HG03378 (cell line): ENCODE measurements around the gene PRKG1.

Experiments
- ATAC-seq: cut with Tn5 transposase; IDR thresholded peaks from one replicate; pipeline ENCODE4 v1.9.1; 2021; ENCODE audit warnings: mild to moderate bottlenecking, moderate library complexity; ENCODE audit not compliant: unreplicated experiment

PRKG1 gene

GRCh38 chr10:51074238-51075028 lies at the start of gene PRKG1:
PRKG1 (plus strand) TSS chr10:51074487.
- ATAC-seq: no peak

- ATAC-seq: no peak
Observed at GRCh38 chr10:51028420-51028819, 45.9 kb upstream of the PRKG1 start.

- ATAC-seq: no peak
Observed at GRCh38 chr10:51029172-51029641, 45.1 kb upstream of the PRKG1 start.

DNA sequence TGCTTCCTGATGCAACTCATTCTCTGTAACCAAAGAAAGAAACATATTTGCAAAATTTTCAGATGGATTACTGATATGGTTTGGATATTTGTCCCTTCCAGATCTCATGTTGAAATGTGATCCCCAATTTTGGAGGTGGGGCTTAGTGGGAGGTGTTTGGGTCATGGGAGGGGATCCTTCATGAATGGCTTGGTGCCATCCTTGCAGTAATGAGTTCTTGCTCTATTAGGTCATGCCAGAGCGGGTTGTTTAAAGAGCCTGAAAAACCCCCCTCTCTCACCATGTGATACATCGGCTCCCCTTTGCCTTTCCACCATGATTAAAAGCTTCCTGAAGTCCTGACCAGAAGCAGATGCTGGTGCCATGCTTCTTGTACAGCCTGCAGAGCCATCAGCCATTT lies 43.8 kb upstream of the PRKG1 start:
- ATAC-seq: no peak

DNA sequence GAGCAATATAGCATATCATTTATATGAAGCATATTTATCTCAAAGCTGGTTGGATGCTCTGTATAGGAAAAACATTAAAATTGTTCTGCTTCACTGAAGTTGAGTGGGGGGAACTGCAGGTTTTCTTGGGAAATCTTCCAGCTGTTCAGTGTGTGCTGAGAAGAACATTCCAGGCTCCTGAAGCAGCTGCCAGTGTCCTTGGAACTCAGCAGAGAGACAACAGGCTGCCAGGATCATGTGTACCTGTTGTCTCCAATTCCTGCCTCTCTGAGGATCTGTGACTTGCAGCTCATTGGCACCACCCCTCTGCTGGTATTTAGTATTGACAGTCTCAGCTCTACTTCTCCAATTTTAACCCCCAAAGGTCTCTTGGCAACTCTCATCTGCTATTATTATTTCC lies 42.3 kb upstream of the PRKG1 start:
- no peak for ATAC-seq

GRCh38 chr10:51034769-51035168 lies 39.5 kb upstream of the PRKG1 start:
- ATAC-seq: no peak

DNA sequence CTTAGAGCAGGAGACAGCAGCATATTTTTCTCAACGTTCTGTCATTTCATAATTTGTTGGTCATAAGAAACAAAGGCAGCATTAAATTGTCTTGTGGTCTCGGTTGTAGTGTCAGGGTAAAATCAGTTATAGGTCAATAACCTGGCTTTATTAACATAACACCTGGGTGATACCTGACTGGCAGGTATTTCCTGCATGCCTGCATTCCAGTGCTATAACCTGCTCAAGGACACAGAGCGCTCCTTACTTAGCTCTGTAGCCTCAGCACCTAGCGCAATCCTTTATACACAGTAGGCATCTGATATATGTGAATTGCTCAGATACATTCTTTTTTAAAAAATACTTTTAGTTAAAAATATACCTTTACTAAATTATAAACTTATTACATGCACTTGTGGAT lies 38.9 kb upstream of the PRKG1 start:
- ATAC-seq: no peak

GRCh38 chr10:51045871-51046270 lies 28.4 kb upstream of the PRKG1 start:
- no peak for ATAC-seq

GRCh38 chr10:51046654-51047053 lies 27.6 kb upstream of the PRKG1 start:
- no peak for ATAC-seq

DNA sequence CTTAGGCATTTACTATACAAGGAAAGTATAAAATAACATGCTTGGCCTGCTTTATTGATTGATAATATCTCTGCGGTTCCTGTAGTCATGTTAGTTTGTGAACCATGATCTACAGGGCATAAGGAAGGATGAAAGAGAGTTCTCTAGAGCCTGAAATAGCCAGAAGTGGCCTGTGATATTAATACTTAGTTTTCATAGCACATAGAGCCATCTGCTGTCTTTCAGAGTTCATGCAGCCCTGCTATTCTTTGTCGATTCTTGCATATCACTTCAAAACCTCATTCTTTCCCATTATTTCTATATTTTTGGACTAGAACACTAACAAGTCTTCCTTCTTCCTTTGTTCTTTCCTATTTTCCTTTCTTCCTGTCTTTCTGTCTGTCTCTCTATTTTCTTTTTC lies 26.4 kb upstream of the PRKG1 start:
- ATAC-seq: no peak

- ATAC-seq: no peak
Observed at GRCh38 chr10:51048792-51049191, 25.5 kb upstream of the PRKG1 start.

GRCh38 chr10:51052163-51052562 lies 22.1 kb upstream of the PRKG1 start:
- ATAC-seq: no peak

- ATAC-seq: no peak
Observed at GRCh38 chr10:51057925-51058324, 16.4 kb upstream of the PRKG1 start.

GRCh38 chr10:51063166-51063565 lies 11.1 kb upstream of the PRKG1 start:
- ATAC-seq: no peak

DNA sequence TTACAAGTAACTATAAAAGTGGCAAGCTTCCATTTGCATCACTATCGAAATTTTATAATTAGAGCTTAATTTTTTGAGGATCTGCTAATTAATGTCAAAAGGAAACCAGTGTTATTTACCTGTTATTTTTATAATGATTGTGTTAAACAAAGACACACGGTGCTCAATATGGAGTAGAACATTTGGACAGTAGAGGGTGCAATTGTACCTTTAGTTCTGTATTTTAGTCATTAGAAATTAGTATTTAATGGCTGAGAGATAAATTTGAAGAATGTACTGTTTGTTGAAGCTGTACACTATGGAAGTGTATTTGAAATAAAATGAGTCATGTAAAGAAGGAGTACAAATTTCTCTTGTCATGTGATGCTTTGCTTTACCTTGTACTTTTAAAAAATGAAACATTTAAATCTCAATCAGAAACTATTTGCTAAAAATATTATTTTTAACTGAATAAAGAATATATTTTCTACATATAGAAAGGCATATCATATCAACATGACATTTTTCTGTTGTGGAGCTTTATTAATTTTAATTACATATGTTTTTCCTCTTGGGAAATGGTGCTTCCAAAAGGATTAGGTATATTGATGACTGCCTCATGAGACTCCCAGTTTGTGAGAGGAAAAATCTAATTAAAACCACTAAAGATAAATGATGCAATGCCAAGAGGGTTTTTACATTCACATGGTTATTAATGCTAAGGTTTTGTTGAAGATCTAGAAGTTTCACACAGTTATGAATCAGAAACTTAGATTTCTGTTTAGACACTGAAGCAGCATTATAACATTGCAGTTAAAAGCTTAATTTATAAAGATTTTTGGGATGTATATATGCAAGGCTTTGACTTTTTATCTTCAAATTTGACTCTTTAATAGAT lies 10.4 kb upstream of the PRKG1 start:
- no peak for ATAC-seq

DNA sequence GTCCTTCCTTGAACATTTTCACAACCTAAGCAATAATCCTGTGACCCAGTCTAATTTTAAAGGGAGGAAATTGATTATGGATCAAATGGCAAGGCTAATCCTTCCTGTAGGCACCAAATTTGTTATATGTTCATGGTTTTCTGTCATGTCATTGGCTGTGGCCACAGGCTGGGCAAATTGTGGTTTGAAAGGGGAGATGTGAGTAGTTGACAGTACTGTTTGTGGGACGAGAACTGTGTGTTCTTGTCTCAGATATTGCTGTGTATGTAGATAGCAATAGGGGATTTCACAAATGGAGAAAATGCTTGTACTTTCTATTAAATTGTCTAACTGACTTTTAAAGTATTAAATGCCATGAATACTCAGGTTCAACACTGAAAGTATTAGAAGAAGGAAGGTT lies 8.1 kb upstream of the PRKG1 start:
- ATAC-seq: no peak

GRCh38 chr10:51072210-51072609 lies 2.1 kb upstream of the PRKG1 start:
- ATAC-seq: no peak

- ATAC-seq: no peak
Observed at GRCh38 chr10:51072921-51073434, 1.3 kb upstream of the PRKG1 start.

GRCh38 chr10:51073453-51074237 lies 642 bp upstream of the PRKG1 start:
- ATAC-seq: no peak

- no peak for ATAC-seq
Observed at GRCh38 chr10:51075043-51075872, 971 bp downstream of the PRKG1 start.
